MCF 10A (cell line): ENCODE results near the gene TRIM2. TPM values are rescaled to one million over a fixed set of nuclear protein-coding genes. Genes with fewer than 3 reads are reported as not detected.
A peak's percentile ranks its signal among the peaks of the same experiment; 100 is the strongest.

Source experiments
- BruUV-seq: library from RNA; stranded (reverse); fragments of 400-500 nt; replicated peaks from 2 replicates; lab custom pipeline; 2021; lab: Mats Ljungman, UMichigan
- CTCF ChIA-PET: fragments of 300-600 bp; sonication (Branson Sonifier 250); formaldehyde crosslinking; extraction: SDS; loops from one replicate; lab custom pipeline; 2021; ENCODE audit warnings: antibody characterized with exemption, inconsistent platforms; lab: Yijun Ruan, JAX
- POLR2A ChIA-PET: fragments of 300-600, 350-650 bp; sonication (Branson Sonifier 250); formaldehyde crosslinking; extraction: SDS; loops from one replicate; lab custom pipeline; 2020; ENCODE audit warnings: antibody characterized with exemption, inconsistent platforms; lab: Yijun Ruan, JAX
- DNase-seq: peaks from one replicate; pipeline ENCODE4 v3.0.0-alpha.2; 2018; ENCODE audit not compliant: unreplicated experiment
- H3K27ac Mint-ChIP-seq: one replicate; pipeline ENCODE4 v1.8.0; 2022; ENCODE audit warnings: mild to moderate bottlenecking, low read depth, mixed read lengths; ENCODE audit not compliant: unreplicated experiment
- H3K27me3 Mint-ChIP-seq: one replicate; pipeline ENCODE4 v1.8.0; 2022; ENCODE audit warnings: mixed read lengths; ENCODE audit not compliant: insufficient read depth, unreplicated experiment
- H3K36me3 Mint-ChIP-seq: one replicate; pipeline ENCODE4 v1.8.0; 2022; ENCODE audit warnings: mild to moderate bottlenecking, moderate library complexity, mixed read lengths; ENCODE audit not compliant: insufficient read depth, unreplicated experiment
- H3K4me1 Mint-ChIP-seq: one replicate; pipeline ENCODE4 v1.8.0; 2022; ENCODE audit warnings: mixed read lengths; ENCODE audit not compliant: insufficient read depth, unreplicated experiment
- H3K4me3 Mint-ChIP-seq: one replicate; pipeline ENCODE4 v1.8.0; 2022; ENCODE audit warnings: mild to moderate bottlenecking, moderate library complexity, mixed read lengths; ENCODE audit not compliant: unreplicated experiment
- H3K9me3 Mint-ChIP-seq: one replicate; pipeline ENCODE4 v1.8.0; 2022; ENCODE audit warnings: mixed read lengths; ENCODE audit not compliant: unreplicated experiment
- CTCF ChIP-seq: fragments of 200-600 bp; IDR thresholded peaks from one replicate; pipeline ENCODE4 v1.8.0; 2022; ENCODE audit warnings: antibody characterized with exemption, mild to moderate bottlenecking; ENCODE audit not compliant: unreplicated experiment
- intact Hi-C: fragments of 100-400 bp; cut with micrococcal nuclease; formaldehyde crosslinking; loops from 2 replicates; pipeline ENCODE4 v1.14.1; 2022
- total RNA-seq: library from RNA; stranded (reverse); gene quantifications from 2 replicates; pipeline ENCODE4 v1.2.3, GENCODE V29; 2022

TRIM2 gene
- total RNA-seq, 1 experiment from 2014 or later = 37.2 TPM

GRCh38 chr4:153260132-153260531, 55.9 kb downstream of the TRIM2 start:
- no peak for DNase-seq
- H3K4me3 Mint-ChIP-seq = no peak overlapping the region
- intact Hi-C loops = no loop called here
- POLR2A ChIA-PET = interaction anchor here (1.0 kb wide), 1 partner anchor 21 kb away, joined by 4 read pairs; no protein-coding TSS in a partner anchor
- no TSS peak for BruUV-seq
- no peaks in the 10 kb centered on the region for H3K36me3 Mint-ChIP-seq
- TF ChIP-seq CTCF = no peak
- H3K27ac Mint-ChIP-seq = no peak overlapping the region
- CTCF ChIA-PET = interaction anchor here (0.7 kb wide), 1 partner anchor 117 kb away, joined by 3 read pairs; no protein-coding TSS in a partner anchor
- no peaks in the 10 kb centered on the region for H3K9me3 Mint-ChIP-seq
- no peaks in the 10 kb centered on the region for H3K27me3 Mint-ChIP-seq
- H3K4me1 Mint-ChIP-seq = peaks cover 6% of the 10 kb centered on the region

GRCh38 chr4:153260553-153261300, 56.5 kb downstream of the TRIM2 start:
- no peak for TF ChIP-seq CTCF
- DNase-seq = peak; percentile 38
- no peaks in the 10 kb centered on the region for H3K27me3 Mint-ChIP-seq
- intact Hi-C loops = no loop called here
- no TSS peak for BruUV-seq
- no peaks in the 10 kb centered on the region for H3K36me3 Mint-ChIP-seq
- ChIA-PET POLR2A (interaction anchor here (1.0 kb wide), 1 partner anchor 21 kb away, joined by 4 read pairs; no protein-coding TSS in a partner anchor), CTCF (no interaction called here)
- H3K4me3 Mint-ChIP-seq = no peak overlapping the region
- H3K4me1 Mint-ChIP-seq = peaks cover 6% of the 10 kb centered on the region
- H3K27ac Mint-ChIP-seq = no peak overlapping the region
- H3K9me3 Mint-ChIP-seq = no peaks in the 10 kb centered on the region

GRCh38 chr4:153261461-153261860, 57.2 kb downstream of the TRIM2 start:
- no TSS peak for BruUV-seq
- Mint-ChIP-seq H3K9me3 (no peaks in the 10 kb centered on the region), H3K27me3 (no peaks in the 10 kb centered on the region), H3K4me3 (no peak overlapping the region), H3K4me1 (peaks cover 6% of the 10 kb centered on the region), H3K27ac (no peak overlapping the region), H3K36me3 (no peaks in the 10 kb centered on the region)
- ChIA-PET CTCF (interaction anchor here (1.2 kb wide), 1 partner anchor 105 kb away, joined by 3 read pairs; no protein-coding TSS in a partner anchor), POLR2A (interaction anchor here (1.1 to 1.6 kb wide), 2 partner anchors 10 to 12 kb away, joined by 3 to 5 read pairs; no protein-coding TSS in a partner anchor)
- TF ChIP-seq CTCF = no peak
- intact Hi-C loops = no loop called here
- no peak for DNase-seq

GRCh38 chr4:153261914-153262313, 57.7 kb downstream of the TRIM2 start:
- Mint-ChIP-seq H3K27ac (no peak overlapping the region), H3K9me3 (no peaks in the 10 kb centered on the region), H3K27me3 (no peaks in the 10 kb centered on the region), H3K36me3 (no peaks in the 10 kb centered on the region), H3K4me3 (no peak overlapping the region), H3K4me1 (peaks cover 6% of the 10 kb centered on the region)
- intact Hi-C loops = no loop called here
- TF ChIP-seq CTCF = no peak
- ChIA-PET POLR2A (interaction anchor here (1.1 to 1.6 kb wide), 2 partner anchors 10 to 12 kb away, joined by 3 to 5 read pairs; no protein-coding TSS in a partner anchor), CTCF (interaction anchor here (0.8 to 1.2 kb wide), 2 partner anchors 35 to 106 kb away, joined by 3 read pairs; no protein-coding TSS in a partner anchor)
- DNase-seq = no peak
- no TSS peak for BruUV-seq
